HepG2 (cell line): ENCODE data around the gene BTRC.

Source experiments
- CTCF ChIP-seq: sonication (generic); formaldehyde crosslinking; IDR thresholded peaks from 2 replicates; pipeline ENCODE4 v1.5.0; 2020; ENCODE audit warnings: mild to moderate bottlenecking, missing genetic modification reagents, moderate library complexity
- GTF2F1 ChIP-seq: fragments of 150-350 bp; IDR thresholded peaks from 2 replicates; pipeline ENCODE4 v1.6.1; 2014; ENCODE audit warnings: low read length
- HNF1A ChIP-seq, 2 experiments: sonication (generic) in 1 of 2; formaldehyde crosslinking in 1 of 2; IDR thresholded peaks; 2 replicates each; pipeline versions ENCODE4 v1.4.0 to v1.6.1; 2016 to 2020; ENCODE audit warnings: borderline replicate concordance in 1 of 2, low read depth in 1 of 2, mild to moderate bottlenecking in 1 of 2, missing genetic modification reagents in 1 of 2
- MAX ChIP-seq: IDR thresholded peaks from 2 replicates; pipeline ENCODE4 v1.6.1; 2012; ENCODE audit warnings: inconsistent platforms
- POLR2A ChIP-seq, 2 experiments: IDR thresholded peaks; 2 replicates each; pipeline ENCODE4 v1.6.1; 2011; ENCODE audit warnings: low read depth in 2 of 2, low read length in 2 of 2, mild to moderate bottlenecking in 1 of 2, moderate library complexity in 1 of 2; ENCODE audit not compliant: insufficient read depth in 1 of 2
- RBFOX2 ChIP-seq: fragments of 200-400 bp; formaldehyde crosslinking; IDR thresholded peaks from 2 replicates; pipeline ENCODE4 v1.6.1; 2017; ENCODE audit warnings: low read depth, mild to moderate bottlenecking, low read length
- SIN3A ChIP-seq: IDR thresholded peaks from 2 replicates; pipeline ENCODE4 v1.6.1; 2011; ENCODE audit warnings: low read depth, mild to moderate bottlenecking, control low read depth, low read length, borderline replicate concordance
- ZNF430 ChIP-seq: sonication (generic); formaldehyde crosslinking; IDR thresholded peaks from 2 replicates; pipeline ENCODE4 v1.9.0; 2021; ENCODE audit warnings: mild to moderate bottlenecking, missing genetic modification reagents
- ZNF737 ChIP-seq: sonication (generic); formaldehyde crosslinking; IDR thresholded peaks from 2 replicates; pipeline ENCODE4 v1.5.0; 2020; ENCODE audit warnings: missing genetic modification reagents, mild to moderate bottlenecking, borderline replicate concordance

GRCh38 chr10:101493249-101493648 lies 139.3 kb downstream of the BTRC start:
- TF ChIP-seq SIN3A (no peak), ZNF737 (CRISPR knock-in tag) (no peak), POLR2A (IDR thresholded peaks at IDR 0.05; ENCODE audit: insufficient read depth in 1 of 2, low read depth in 2 of 2, low read length in 2 of 2) (no peak), GTF2F1 (no peak), CTCF (CRISPR knock-in tag) (no peak), ZNF430 (CRISPR knock-in tag) (no peak), MAX (no peak), HNF1A (IDR thresholded peaks at IDR 0.05; ENCODE audit: low read depth) (no peak), HNF1A (CRISPR knock-in tag; IDR thresholded peaks at IDR 0.05; ENCODE audit: borderline replicate concordance) (no peak), RBFOX2 (no peak)
